Activated CD8-positive, alpha-beta memory T cell treated with anti-CD3 and anti-CD28 coated beads, Interleukin-2, amount 50 U/mL, for 4 hours (primary cell): ENCODE results near the gene TXNL4A.

Experiments used
- DNase-seq: peaks from one replicate; pipeline ENCODE4 v3.0.0-alpha.2; 2020

The TXNL4A gene

GRCh38 chr18:79934311-79935097 lies 53.9 kb downstream of the TXNL4A start:
- no peak for DNase-seq

GRCh38 chr18:79933765-79934164 lies 54.6 kb downstream of the TXNL4A start:
- no peak for DNase-seq

GRCh38 chr18:79932907-79933306 lies 55.5 kb downstream of the TXNL4A start:
- no peak for DNase-seq

- DNase-seq, result no peak
Measured at GRCh38 chr18:79931475-79931874, 56.9 kb downstream of the TXNL4A start.

GRCh38 chr18:79930020-79930642 lies 58.2 kb downstream of the TXNL4A start:
- DNase-seq, result no peak

GRCh38 chr18:79928563-79928960 lies 59.8 kb downstream of the TXNL4A start:
- DNase-seq, result no peak

GRCh38 chr18:79927607-79928562 lies 60.5 kb downstream of the TXNL4A start:
- DNase-seq, result no peak

GRCh38 chr18:79926715-79927606 lies 61.4 kb downstream of the TXNL4A start:
- DNase-seq, result no peak

GRCh38 chr18:79926306-79926705 lies 62.1 kb downstream of the TXNL4A start:
- no peak for DNase-seq

GRCh38 chr18:79924814-79925731 lies 63.3 kb downstream of the TXNL4A start:
- DNase-seq, result no peak

- no peak for DNase-seq
Measured at GRCh38 chr18:79923896-79924585, 64.3 kb downstream of the TXNL4A start.

GRCh38 chr18:79922971-79923411 lies 65.4 kb downstream of the TXNL4A start:
- no peak for DNase-seq

GRCh38 chr18:79921984-79922965 lies 66.1 kb downstream of the TXNL4A start:
- no peak for DNase-seq
